ENCODE results near the gene PPIB. TPM values are rescaled to one million over a fixed set of nuclear protein-coding genes. Genes with fewer than 3 reads are reported as not detected.

The PPIB gene
- total and polyA plus RNA-seq, 2 experiments from 2014 or later = 1,188 to 1,748 TPM

- Histone ChIP-seq H4K20me1 (ENCODE audit: insufficient read depth) (no peaks in the 10 kb centered on the region), H3K4me1 (ENCODE audit: insufficient read depth) (no peaks in the 10 kb centered on the region), H3K27me3 (replicated peaks; ENCODE audit: insufficient read depth) (no peaks in the 10 kb centered on the region), H3K9me3 (ENCODE audit: low read depth) (no peaks in the 10 kb centered on the region), H3K9ac (no peak overlapping the region), H3K4me2 (ENCODE audit: unreplicated experiment) (no peak overlapping the region), H3K9me2 (ENCODE audit: insufficient read depth) (no peaks in the 10 kb centered on the region), H3K36me3 (ENCODE audit: low read depth) (peaks cover 14% of the 10 kb centered on the region; the same call in 1 of the 2 replicates), H3K79me2 (ENCODE audit: insufficient read depth) (no peaks in the 10 kb centered on the region), H3F3A (ENCODE audit: insufficient read depth) (0 out of 2 replicates have a peak, but pooled peaks cover 6% of the 10 kb centered on the region), H2AFZ (no peak overlapping the region), H3K4me3 (no peak overlapping the region), H3K27ac (no peak overlapping the region; the same call in 1 of the 2 replicates)
- peak; percentile 36 for DNase-seq
- in situ Hi-C loops (cut with MboI) = no loop called here
- 73 to 74% methylated on average over 2 of the region's 2 CpGs for WGBS, 2 experiments (ENCODE audit: low coverage in 1 of 2, low lambda C conversion rate in 2 of 2, missing lambda C conversion rate in 2 of 2)
- TF ChIP-seq EZH2phosphoT487 (IDR thresholded peaks at IDR 0.05; ENCODE audit: insufficient read depth, low read depth) (no peak), EZH2 (IDR thresholded peaks at IDR 0.05; ENCODE audit: insufficient read depth, poor library complexity, severe bottlenecking) (no peak)
Measured at GRCh38 chr15:64187396-64188191, 24.8 kb upstream of the PPIB start.

GRCh38 chr15:64185146-64185911 is 22.5 kb upstream of the PPIB start:
- no peaks in the 10 kb centered on the region for H3K4me1 ChIP-seq (ENCODE audit: insufficient read depth)
- no peak overlapping the region for H3K4me3 ChIP-seq
- no peak overlapping the region for H3K27ac ChIP-seq
- TF ChIP-seq EZH2phosphoT487 (IDR thresholded peaks at IDR 0.05; ENCODE audit: insufficient read depth, low read depth) (no peak), EZH2 (IDR thresholded peaks at IDR 0.05; ENCODE audit: insufficient read depth, poor library complexity, severe bottlenecking) (no peak)
- in situ Hi-C loops (cut with MboI) = no loop called here
- DNase-seq = no peak
- H3K27me3 ChIP-seq (replicated peaks; ENCODE audit: insufficient read depth) = no peaks in the 10 kb centered on the region
- no peaks in the 10 kb centered on the region for H4K20me1 ChIP-seq (ENCODE audit: insufficient read depth)
- H3K9me2 ChIP-seq (ENCODE audit: insufficient read depth) = no peaks in the 10 kb centered on the region
- H3K36me3 ChIP-seq (ENCODE audit: low read depth) = peaks cover 22% of the 10 kb centered on the region
- WGBS, 2 experiments (ENCODE audit: low coverage in 1 of 2, low lambda C conversion rate in 2 of 2, missing lambda C conversion rate in 2 of 2) = 88 to 92% methylated on average over 9 of the region's 9 CpGs
- no peak overlapping the region for H3K4me2 ChIP-seq (ENCODE audit: unreplicated experiment)
- H3K79me2 ChIP-seq (ENCODE audit: insufficient read depth) = no peaks in the 10 kb centered on the region
- H3F3A ChIP-seq (ENCODE audit: insufficient read depth) = 0 out of 2 replicates have a peak, but pooled peaks cover 6% of the 10 kb centered on the region
- no peaks in the 10 kb centered on the region for H3K9me3 ChIP-seq (ENCODE audit: low read depth)
- H3K9ac ChIP-seq = no peak overlapping the region
- H2AFZ ChIP-seq = no peak overlapping the region

GRCh38 chr15:64182859-64183370 is 20.1 kb upstream of the PPIB start:
- H3K9ac ChIP-seq = no peak overlapping the region
- DNase-seq = no peak
- H4K20me1 ChIP-seq (ENCODE audit: insufficient read depth) = no peaks in the 10 kb centered on the region
- TF ChIP-seq EZH2phosphoT487 (IDR thresholded peaks at IDR 0.05; ENCODE audit: insufficient read depth, low read depth) = no peak
- TF ChIP-seq EZH2 (IDR thresholded peaks at IDR 0.05; ENCODE audit: insufficient read depth, poor library complexity, severe bottlenecking) = no peak
- no peak overlapping the region for H3K4me3 ChIP-seq
- H2AFZ ChIP-seq = no peak overlapping the region
- peaks cover 19% of the 10 kb centered on the region for H3K36me3 ChIP-seq (ENCODE audit: low read depth)
- H3F3A ChIP-seq (ENCODE audit: insufficient read depth) = 0 out of 2 replicates have a peak, but pooled peaks cover 3% of the 10 kb centered on the region
- no peaks in the 10 kb centered on the region for H3K9me3 ChIP-seq (ENCODE audit: low read depth)
- in situ Hi-C loops (cut with MboI) = no loop called here
- H3K27me3 ChIP-seq (replicated peaks; ENCODE audit: insufficient read depth) = no peaks in the 10 kb centered on the region
- H3K4me1 ChIP-seq (ENCODE audit: insufficient read depth) = no peaks in the 10 kb centered on the region
- no peaks in the 10 kb centered on the region for H3K79me2 ChIP-seq (ENCODE audit: insufficient read depth)
- no peaks in the 10 kb centered on the region for H3K9me2 ChIP-seq (ENCODE audit: insufficient read depth)
- no peak overlapping the region for H3K27ac ChIP-seq
- H3K4me2 ChIP-seq (ENCODE audit: unreplicated experiment) = no peak overlapping the region
- WGBS, 2 experiments (ENCODE audit: low coverage in 1 of 2, low lambda C conversion rate in 2 of 2, missing lambda C conversion rate in 2 of 2) = 94 to 99% methylated on average over 4 of the region's 4 CpGs

- in situ Hi-C loops (cut with MboI) = no loop called here
- WGBS, 2 experiments (ENCODE audit: low coverage in 1 of 2, low lambda C conversion rate in 2 of 2, missing lambda C conversion rate in 2 of 2) = 83 to 86% methylated on average over 8 of the region's 8 CpGs
Measured at GRCh38 chr15:64180235-64180824, 17.5 kb upstream of the PPIB start.

More at GRCh38 chr15:64180235-64180824, 17.5 kb upstream of the PPIB start:
- Histone ChIP-seq H3K36me3 (ENCODE audit: low read depth) (peaks cover 19% of the 10 kb centered on the region), H2AFZ (no peak overlapping the region), H3K9ac (no peak overlapping the region), H4K20me1 (ENCODE audit: insufficient read depth) (no peaks in the 10 kb centered on the region), H3K27me3 (replicated peaks; ENCODE audit: insufficient read depth) (no peaks in the 10 kb centered on the region), H3F3A (ENCODE audit: insufficient read depth) (no peaks in the 10 kb centered on the region), H3K27ac (no peak overlapping the region), H3K9me3 (ENCODE audit: low read depth) (no peaks in the 10 kb centered on the region), H3K79me2 (ENCODE audit: insufficient read depth) (no peaks in the 10 kb centered on the region), H3K4me3 (no peak overlapping the region), H3K4me2 (ENCODE audit: unreplicated experiment) (no peak overlapping the region), H3K9me2 (ENCODE audit: insufficient read depth) (no peaks in the 10 kb centered on the region), H3K4me1 (ENCODE audit: insufficient read depth) (no peaks in the 10 kb centered on the region)
- no peak for TF ChIP-seq EZH2 (IDR thresholded peaks at IDR 0.05; ENCODE audit: insufficient read depth, poor library complexity, severe bottlenecking)
- TF ChIP-seq EZH2phosphoT487 (IDR thresholded peaks at IDR 0.05; ENCODE audit: insufficient read depth, low read depth) = no peak
- DNase-seq = no peak
